ENCODE measurements around the gene UBQLN3.

UBQLN3 gene

DNA sequence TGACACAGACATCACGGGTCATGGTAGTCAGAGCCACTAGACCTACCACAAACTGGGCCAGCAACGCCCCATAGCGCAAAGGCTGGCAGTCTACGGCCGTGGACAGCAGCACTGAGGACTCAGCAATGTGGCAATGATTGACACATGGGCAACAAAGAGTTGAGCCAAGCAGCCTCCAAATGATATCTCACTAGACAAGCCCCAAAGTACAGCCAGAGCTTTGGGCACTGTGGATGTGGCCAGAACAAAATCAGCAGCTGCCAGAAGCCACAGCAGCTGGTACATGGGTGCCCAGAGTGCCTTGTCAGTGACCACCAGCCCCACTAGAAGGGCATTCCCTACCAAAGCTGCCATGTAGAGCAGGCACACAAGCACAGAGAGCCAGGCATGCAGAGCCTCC lies 18.0 kb upstream of the UBQLN3 start (continued):
- TF ChIP-seq ZNF596 (tag by site-specific recombination; IDR thresholded peaks at IDR 0.05) (no peak), ZNF175 (tag by site-specific recombination; IDR thresholded peaks at IDR 0.05) (no peak), ZNF274 (IDR thresholded peaks at IDR 0.05; ENCODE audit: low read length) (no peak), ZNF274 (tag by site-specific recombination; IDR thresholded peaks at IDR 0.05; ENCODE audit: borderline replicate concordance) (no peak)
- TF ChIP-seq, protein P1, sequence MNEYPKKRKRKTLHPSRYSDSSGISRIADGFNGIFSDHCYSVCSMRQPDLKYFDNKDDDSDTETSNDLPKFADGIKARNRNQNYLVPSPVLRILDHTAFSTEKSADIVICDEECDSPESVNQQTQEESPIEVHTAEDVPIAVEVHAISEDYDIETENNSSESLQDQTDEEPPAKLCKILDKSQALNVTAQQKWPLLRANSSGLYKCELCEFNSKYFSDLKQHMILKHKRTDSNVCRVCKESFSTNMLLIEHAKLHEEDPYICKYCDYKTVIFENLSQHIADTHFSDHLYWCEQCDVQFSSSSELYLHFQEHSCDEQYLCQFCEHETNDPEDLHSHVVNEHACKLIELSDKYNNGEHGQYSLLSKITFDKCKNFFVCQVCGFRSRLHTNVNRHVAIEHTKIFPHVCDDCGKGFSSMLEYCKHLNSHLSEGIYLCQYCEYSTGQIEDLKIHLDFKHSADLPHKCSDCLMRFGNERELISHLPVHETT (tag by site-specific recombination; IDR thresholded peaks at IDR 0.05), result no peak
- TF ChIP-seq, protein P2, sequence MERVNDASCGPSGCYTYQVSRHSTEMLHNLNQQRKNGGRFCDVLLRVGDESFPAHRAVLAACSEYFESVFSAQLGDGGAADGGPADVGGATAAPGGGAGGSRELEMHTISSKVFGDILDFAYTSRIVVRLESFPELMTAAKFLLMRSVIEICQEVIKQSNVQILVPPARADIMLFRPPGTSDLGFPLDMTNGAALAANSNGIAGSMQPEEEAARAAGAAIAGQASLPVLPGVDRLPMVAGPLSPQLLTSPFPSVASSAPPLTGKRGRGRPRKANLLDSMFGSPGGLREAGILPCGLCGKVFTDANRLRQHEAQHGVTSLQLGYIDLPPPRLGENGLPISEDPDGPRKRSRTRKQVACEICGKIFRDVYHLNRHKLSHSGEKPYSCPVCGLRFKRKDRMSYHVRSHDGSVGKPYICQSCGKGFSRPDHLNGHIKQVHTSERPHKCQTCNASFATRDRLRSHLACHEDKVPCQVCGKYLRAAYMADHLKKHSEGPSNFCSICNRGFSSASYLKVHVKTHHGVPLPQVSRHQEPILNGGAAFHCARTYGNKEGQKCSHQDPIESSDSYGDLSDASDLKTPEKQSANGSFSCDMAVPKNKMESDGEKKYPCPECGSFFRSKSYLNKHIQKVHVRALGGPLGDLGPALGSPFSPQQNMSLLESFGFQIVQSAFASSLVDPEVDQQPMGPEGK (tag by site-specific recombination; IDR thresholded peaks at IDR 0.05), result no peak

DNA sequence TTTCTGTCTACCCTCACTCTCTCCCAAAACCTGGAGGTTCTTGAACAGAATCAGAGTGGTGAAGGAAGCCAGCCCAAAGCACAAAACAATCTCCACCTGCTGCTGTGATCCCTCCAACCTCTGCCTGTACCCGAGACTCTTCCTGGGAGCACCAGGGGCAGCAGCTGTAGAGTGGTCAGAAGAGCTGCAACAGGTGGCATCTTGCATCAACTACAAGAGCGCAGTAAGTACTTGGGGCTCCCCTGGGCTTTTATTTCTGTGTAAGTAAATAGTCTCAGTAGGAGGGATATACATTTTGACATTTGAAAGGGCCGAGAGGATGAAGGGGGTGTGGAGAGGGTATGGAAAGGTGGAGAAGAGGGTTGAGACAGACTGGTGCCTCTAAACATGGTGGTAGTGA lies 15.0 kb upstream of the UBQLN3 start:
- Histone ChIP-seq H3K36me3 (ENCODE audit: control insufficient read depth in 2 of 2, insufficient read depth in 1 of 2, low read length in 2 of 2) (no peaks in the 10 kb centered on the region), H3K9me3 (ENCODE audit: control insufficient read depth, insufficient read depth, low read depth, low read length) (no peaks in the 10 kb centered on the region), H3K4me3 (ENCODE audit: low read depth, low read length) (no peak overlapping the region), H3K4me1 (ENCODE audit: control insufficient read depth, insufficient read depth, low read length) (no peaks in the 10 kb centered on the region), H3K27ac (ENCODE audit: extremely low read depth, low read depth, low read length) (no peak overlapping the region)
- no peak for TF ChIP-seq ZNF558 (tag by site-specific recombination; IDR thresholded peaks at IDR 0.05)
- no peak for TF ChIP-seq ZFP69B (tag by site-specific recombination; IDR thresholded peaks at IDR 0.05)
- no peak for TF ChIP-seq KLF1 (tag by site-specific recombination; IDR thresholded peaks at IDR 0.05)
- TF ChIP-seq, protein P3, sequence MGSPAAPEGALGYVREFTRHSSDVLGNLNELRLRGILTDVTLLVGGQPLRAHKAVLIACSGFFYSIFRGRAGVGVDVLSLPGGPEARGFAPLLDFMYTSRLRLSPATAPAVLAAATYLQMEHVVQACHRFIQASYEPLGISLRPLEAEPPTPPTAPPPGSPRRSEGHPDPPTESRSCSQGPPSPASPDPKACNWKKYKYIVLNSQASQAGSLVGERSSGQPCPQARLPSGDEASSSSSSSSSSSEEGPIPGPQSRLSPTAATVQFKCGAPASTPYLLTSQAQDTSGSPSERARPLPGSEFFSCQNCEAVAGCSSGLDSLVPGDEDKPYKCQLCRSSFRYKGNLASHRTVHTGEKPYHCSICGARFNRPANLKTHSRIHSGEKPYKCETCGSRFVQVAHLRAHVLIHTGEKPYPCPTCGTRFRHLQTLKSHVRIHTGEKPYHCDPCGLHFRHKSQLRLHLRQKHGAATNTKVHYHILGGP (tag by site-specific recombination; IDR thresholded peaks at IDR 0.05), result no peak
- TF ChIP-seq, protein P4, sequence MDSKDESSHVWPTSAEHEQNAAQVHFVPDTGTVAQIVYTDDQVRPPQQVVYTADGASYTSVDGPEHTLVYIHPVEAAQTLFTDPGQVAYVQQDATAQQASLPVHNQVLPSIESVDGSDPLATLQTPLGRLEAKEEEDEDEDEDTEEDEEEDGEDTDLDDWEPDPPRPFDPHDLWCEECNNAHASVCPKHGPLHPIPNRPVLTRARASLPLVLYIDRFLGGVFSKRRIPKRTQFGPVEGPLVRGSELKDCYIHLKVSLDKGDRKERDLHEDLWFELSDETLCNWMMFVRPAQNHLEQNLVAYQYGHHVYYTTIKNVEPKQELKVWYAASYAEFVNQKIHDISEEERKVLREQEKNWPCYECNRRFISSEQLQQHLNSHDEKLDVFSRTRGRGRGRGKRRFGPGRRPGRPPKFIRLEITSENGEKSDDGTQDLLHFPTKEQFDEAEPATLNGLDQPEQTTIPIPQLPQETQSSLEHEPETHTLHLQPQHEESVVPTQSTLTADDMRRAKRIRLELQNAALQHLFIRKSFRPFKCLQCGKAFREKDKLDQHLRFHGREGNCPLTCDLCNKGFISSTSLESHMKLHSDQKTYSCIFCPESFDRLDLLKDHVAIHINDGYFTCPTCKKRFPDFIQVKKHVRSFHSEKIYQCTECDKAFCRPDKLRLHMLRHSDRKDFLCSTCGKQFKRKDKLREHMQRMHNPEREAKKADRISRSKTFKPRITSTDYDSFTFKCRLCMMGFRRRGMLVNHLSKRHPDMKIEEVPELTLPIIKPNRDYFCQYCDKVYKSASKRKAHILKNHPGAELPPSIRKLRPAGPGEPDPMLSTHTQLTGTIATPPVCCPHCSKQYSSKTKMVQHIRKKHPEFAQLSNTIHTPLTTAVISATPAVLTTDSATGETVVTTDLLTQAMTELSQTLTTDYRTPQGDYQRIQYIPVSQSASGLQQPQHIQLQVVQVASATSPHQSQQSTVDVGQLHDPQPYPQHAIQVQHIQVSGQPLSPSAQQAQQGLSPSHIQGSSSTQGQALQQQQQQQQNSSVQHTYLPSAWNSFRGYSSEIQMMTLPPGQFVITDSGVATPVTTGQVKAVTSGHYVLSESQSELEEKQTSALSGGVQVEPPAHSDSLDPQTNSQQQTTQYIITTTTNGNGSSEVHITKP (tag by site-specific recombination; IDR thresholded peaks at IDR 0.05), result no peak
- TF ChIP-seq SCRT2 (tag by site-specific recombination; IDR thresholded peaks at IDR 0.05), result peak; percentile 27; the same call in 1 of the 2 replicates
- CTCF ChIA-PET, result no interaction called here
- POLR2A ChIA-PET, result no interaction called here

DNA sequence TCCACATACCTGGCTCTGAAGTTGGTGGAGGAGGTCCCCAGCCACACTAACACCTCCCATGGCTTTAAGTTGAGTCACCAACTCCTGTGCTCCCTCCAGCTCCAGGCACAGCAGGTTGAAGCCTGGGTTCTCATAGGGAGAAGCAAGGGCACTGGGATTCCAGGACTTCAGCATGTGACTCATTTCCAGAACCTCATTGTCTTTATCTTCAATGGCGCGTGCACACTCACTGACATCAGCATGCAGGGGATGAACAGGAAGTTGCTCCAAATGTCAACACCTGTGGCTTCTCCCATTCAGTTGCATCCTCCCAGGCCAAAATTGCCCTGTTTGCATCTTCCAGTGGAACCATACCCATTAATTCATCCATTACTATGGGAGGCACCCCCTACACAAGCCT lies 12.6 kb upstream of the UBQLN3 start:
- TF ChIP-seq, protein P5, sequence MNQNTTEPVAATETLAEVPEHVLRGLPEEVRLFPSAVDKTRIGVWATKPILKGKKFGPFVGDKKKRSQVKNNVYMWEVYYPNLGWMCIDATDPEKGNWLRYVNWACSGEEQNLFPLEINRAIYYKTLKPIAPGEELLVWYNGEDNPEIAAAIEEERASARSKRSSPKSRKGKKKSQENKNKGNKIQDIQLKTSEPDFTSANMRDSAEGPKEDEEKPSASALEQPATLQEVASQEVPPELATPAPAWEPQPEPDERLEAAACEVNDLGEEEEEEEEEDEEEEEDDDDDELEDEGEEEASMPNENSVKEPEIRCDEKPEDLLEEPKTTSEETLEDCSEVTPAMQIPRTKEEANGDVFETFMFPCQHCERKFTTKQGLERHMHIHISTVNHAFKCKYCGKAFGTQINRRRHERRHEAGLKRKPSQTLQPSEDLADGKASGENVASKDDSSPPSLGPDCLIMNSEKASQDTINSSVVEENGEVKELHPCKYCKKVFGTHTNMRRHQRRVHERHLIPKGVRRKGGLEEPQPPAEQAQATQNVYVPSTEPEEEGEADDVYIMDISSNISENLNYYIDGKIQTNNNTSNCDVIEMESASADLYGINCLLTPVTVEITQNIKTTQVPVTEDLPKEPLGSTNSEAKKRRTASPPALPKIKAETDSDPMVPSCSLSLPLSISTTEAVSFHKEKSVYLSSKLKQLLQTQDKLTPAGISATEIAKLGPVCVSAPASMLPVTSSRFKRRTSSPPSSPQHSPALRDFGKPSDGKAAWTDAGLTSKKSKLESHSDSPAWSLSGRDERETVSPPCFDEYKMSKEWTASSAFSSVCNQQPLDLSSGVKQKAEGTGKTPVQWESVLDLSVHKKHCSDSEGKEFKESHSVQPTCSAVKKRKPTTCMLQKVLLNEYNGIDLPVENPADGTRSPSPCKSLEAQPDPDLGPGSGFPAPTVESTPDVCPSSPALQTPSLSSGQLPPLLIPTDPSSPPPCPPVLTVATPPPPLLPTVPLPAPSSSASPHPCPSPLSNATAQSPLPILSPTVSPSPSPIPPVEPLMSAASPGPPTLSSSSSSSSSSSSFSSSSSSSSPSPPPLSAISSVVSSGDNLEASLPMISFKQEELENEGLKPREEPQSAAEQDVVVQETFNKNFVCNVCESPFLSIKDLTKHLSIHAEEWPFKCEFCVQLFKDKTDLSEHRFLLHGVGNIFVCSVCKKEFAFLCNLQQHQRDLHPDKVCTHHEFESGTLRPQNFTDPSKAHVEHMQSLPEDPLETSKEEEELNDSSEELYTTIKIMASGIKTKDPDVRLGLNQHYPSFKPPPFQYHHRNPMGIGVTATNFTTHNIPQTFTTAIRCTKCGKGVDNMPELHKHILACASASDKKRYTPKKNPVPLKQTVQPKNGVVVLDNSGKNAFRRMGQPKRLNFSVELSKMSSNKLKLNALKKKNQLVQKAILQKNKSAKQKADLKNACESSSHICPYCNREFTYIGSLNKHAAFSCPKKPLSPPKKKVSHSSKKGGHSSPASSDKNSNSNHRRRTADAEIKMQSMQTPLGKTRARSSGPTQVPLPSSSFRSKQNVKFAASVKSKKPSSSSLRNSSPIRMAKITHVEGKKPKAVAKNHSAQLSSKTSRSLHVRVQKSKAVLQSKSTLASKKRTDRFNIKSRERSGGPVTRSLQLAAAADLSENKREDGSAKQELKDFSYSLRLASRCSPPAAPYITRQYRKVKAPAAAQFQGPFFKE (tag by site-specific recombination; IDR thresholded peaks at IDR 0.05; ENCODE audit: borderline replicate concordance), result no peak
- no peak for TF ChIP-seq ZNF175 (tag by site-specific recombination; IDR thresholded peaks at IDR 0.05)
- TF ChIP-seq, protein P6, sequence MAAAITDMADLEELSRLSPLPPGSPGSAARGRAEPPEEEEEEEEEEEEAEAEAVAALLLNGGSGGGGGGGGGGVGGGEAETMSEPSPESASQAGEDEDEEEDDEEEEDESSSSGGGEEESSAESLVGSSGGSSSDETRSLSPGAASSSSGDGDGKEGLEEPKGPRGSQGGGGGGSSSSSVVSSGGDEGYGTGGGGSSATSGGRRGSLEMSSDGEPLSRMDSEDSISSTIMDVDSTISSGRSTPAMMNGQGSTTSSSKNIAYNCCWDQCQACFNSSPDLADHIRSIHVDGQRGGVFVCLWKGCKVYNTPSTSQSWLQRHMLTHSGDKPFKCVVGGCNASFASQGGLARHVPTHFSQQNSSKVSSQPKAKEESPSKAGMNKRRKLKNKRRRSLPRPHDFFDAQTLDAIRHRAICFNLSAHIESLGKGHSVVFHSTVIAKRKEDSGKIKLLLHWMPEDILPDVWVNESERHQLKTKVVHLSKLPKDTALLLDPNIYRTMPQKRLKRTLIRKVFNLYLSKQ (tag by site-specific recombination; IDR thresholded peaks at IDR 0.05; ENCODE audit: borderline replicate concordance), result no peak
- Histone ChIP-seq H3K36me3 (ENCODE audit: control insufficient read depth in 2 of 2, insufficient read depth in 1 of 2, low read length in 2 of 2) (no peaks in the 10 kb centered on the region), H3K27ac (ENCODE audit: extremely low read depth, low read depth, low read length) (no peak overlapping the region), H3K4me1 (ENCODE audit: control insufficient read depth, insufficient read depth, low read length) (no peaks in the 10 kb centered on the region), H3K9me3 (ENCODE audit: control insufficient read depth, insufficient read depth, low read depth, low read length) (no peaks in the 10 kb centered on the region), H3K4me3 (ENCODE audit: low read depth, low read length) (no peak overlapping the region)
- ChIA-PET CTCF (no interaction called here), POLR2A (no interaction called here)

Measured in HEK293 (cell line).